GM23338 (cell line): ENCODE data around the gene LCN10. TPM values are rescaled to one million over a fixed set of nuclear protein-coding genes. Genes with fewer than 3 reads are reported as not detected.
A peak's percentile ranks its signal among the peaks of the same experiment; 100 is the strongest.

ENCODE experiments used
- ATAC-seq: fragments of 200-7000 bp; cut with Tn5 transposase; 3 replicates; pipeline ENCODE4 v1.9.1; 2020
- DNase-seq: peaks from one replicate; pipeline ENCODE4 v3.0.0-alpha.2; 2015; ENCODE audit warnings: low spot score
- H2AFZ ChIP-seq: fragments of 200-600 bp; sonication (generic); 2 replicates; pipeline ENCODE4 v1.8.0; 2016; ENCODE audit warnings: antibody characterized with exemption, mild to moderate bottlenecking, moderate library complexity
- H3F3A ChIP-seq: fragments of 200-600 bp; sonication (generic); replicated peaks from 2 replicates; pipeline ENCODE4 v1.8.0; 2017; ENCODE audit warnings: antibody characterized with exemption, mixed run types, low read depth
- H3K27ac ChIP-seq: fragments of 200-600 bp; sonication (generic); 2 replicates; pipeline ENCODE4 v1.6.1; 2016; ENCODE audit warnings: low read depth
- H3K27me3 ChIP-seq: fragments of 200-600 bp; sonication (generic); 2 replicates; pipeline ENCODE4 v1.8.0; 2016; ENCODE audit warnings: mild to moderate bottlenecking, mixed run types, moderate library complexity; ENCODE audit not compliant: insufficient read depth
- H3K36me3 ChIP-seq: fragments of 200-600 bp; sonication (generic); 2 replicates; pipeline ENCODE4 v1.8.0; 2016; ENCODE audit warnings: mild to moderate bottlenecking; ENCODE audit not compliant: insufficient read depth
- H3K4me1 ChIP-seq: fragments of 200-600 bp; sonication (generic); 2 replicates; pipeline ENCODE4 v1.8.0; 2016; ENCODE audit warnings: mild to moderate bottlenecking, moderate library complexity; ENCODE audit not compliant: insufficient read depth
- H3K4me2 ChIP-seq: fragments of 200-600 bp; sonication (generic); 2 replicates; pipeline ENCODE4 v1.7.1; 2017; ENCODE audit warnings: mixed run types
- H3K4me3 ChIP-seq: fragments of 200-600 bp; sonication (generic); 2 replicates; pipeline ENCODE4 v1.6.1; 2016; ENCODE audit warnings: mixed run types
- H3K79me2 ChIP-seq: fragments of 200-600 bp; sonication (generic); replicated peaks from 2 replicates; pipeline ENCODE4 v1.8.0; 2017; ENCODE audit warnings: mild to moderate bottlenecking; ENCODE audit not compliant: insufficient read depth
- H3K9me2 ChIP-seq: fragments of 200-600 bp; sonication (generic); 2 replicates; pipeline ENCODE4 v1.8.0; 2017; ENCODE audit not compliant: insufficient read depth
- H4K20me1 ChIP-seq: fragments of 200-600 bp; sonication (generic); replicated peaks from 2 replicates; pipeline ENCODE4 v1.8.0; 2017; ENCODE audit warnings: mild to moderate bottlenecking; ENCODE audit not compliant: insufficient read depth
- H3K27ac Mint-ChIP-seq: 2 replicates; pipeline ENCODE4 v1.8.0; 2020; ENCODE audit warnings: inconsistent platforms, mild to moderate bottlenecking, moderate library complexity, mixed read lengths
- H3K27me3 Mint-ChIP-seq: 3 replicates; pipeline ENCODE4 v1.8.0; 2022; ENCODE audit warnings: low read depth, mild to moderate bottlenecking, moderate library complexity, mixed read lengths, inconsistent platforms; ENCODE audit not compliant: insufficient read depth, poor library complexity
- H3K36me3 Mint-ChIP-seq: 3 replicates; pipeline ENCODE4 v1.8.0; 2021; ENCODE audit warnings: low read depth, mild to moderate bottlenecking, inconsistent platforms, moderate library complexity, mixed read lengths
- H3K4me1 Mint-ChIP-seq: 3 replicates; pipeline ENCODE4 v1.8.0; 2020; ENCODE audit warnings: mild to moderate bottlenecking, inconsistent platforms, mixed read lengths
- H3K4me3 Mint-ChIP-seq: 3 replicates; pipeline ENCODE4 v1.8.0; 2021; ENCODE audit warnings: moderate library complexity, mild to moderate bottlenecking, inconsistent platforms, mixed read lengths
- H3K9me3 Mint-ChIP-seq: 3 replicates; pipeline ENCODE4 v1.8.0; 2020; ENCODE audit warnings: moderate library complexity, mild to moderate bottlenecking, inconsistent platforms, mixed read lengths
- CREB1 ChIP-seq: fragments of 250-450 bp; sonication (Bioruptor Pico); IDR thresholded peaks from 2 replicates; pipeline ENCODE4 v1.5.0; 2020; ENCODE audit warnings: low read depth, mild to moderate bottlenecking, moderate library complexity
- ETS1 ChIP-seq: IDR thresholded peaks from 2 replicates; pipeline ENCODE4 v1.6.1; 2016; ENCODE audit warnings: antibody characterized with exemption
- EZH2 ChIP-seq: fragments of 200-600 bp; sonication (generic); IDR thresholded peaks from one replicate; pipeline ENCODE4 v1.8.0; 2017; ENCODE audit warnings: antibody characterized with exemption, mild to moderate bottlenecking, low read depth; ENCODE audit not compliant: unreplicated experiment
- EZH2phosphoT487 ChIP-seq: fragments of 200-600 bp; sonication (generic); IDR thresholded peaks from one replicate; pipeline ENCODE4 v1.8.1; 2018; ENCODE audit warnings: antibody characterized with exemption; ENCODE audit not compliant: unreplicated experiment
- JUNB ChIP-seq: IDR thresholded peaks from one replicate; pipeline ENCODE4 v1.6.1; 2016; ENCODE audit warnings: antibody characterized with exemption; ENCODE audit not compliant: unreplicated experiment
- NANOG ChIP-seq: IDR thresholded peaks from 2 replicates; pipeline ENCODE4 v1.6.1; 2016; ENCODE audit warnings: antibody characterized with exemption, borderline replicate concordance
- POLR2AphosphoS5 ChIP-seq: IDR thresholded peaks from 2 replicates; pipeline ENCODE4 v1.6.1; 2016; ENCODE audit warnings: antibody characterized with exemption, low read depth
- STAT1 ChIP-seq: IDR thresholded peaks from one replicate; pipeline ENCODE4 v1.6.1; 2016; ENCODE audit warnings: antibody characterized with exemption; ENCODE audit not compliant: unreplicated experiment
- ZNF114 ChIP-seq: fragments of 250-450 bp; sonication (Bioruptor Pico); IDR thresholded peaks from 2 replicates; pipeline ENCODE4 v1.5.0; 2020; ENCODE audit warnings: mild to moderate bottlenecking, moderate library complexity
- ZNF331 ChIP-seq: fragments of 250-450 bp; sonication (Bioruptor Pico); IDR thresholded peaks from 2 replicates; pipeline ENCODE4 v1.5.0; 2020; ENCODE audit warnings: low read depth, mild to moderate bottlenecking, moderate library complexity
- polyA plus RNA-seq: library from polyadenylated mRNA; unstranded; fragments of >200 nt; fragmentation: Nextera tagmentation; extraction: Ambion mirVana; gene quantifications from 2 replicates; pipeline ENCODE4 v1.2.1, GENCODE V29; 2016
- total RNA-seq: library from RNA; depleted of rRNA; stranded (reverse); fragments of >200 nt; shearing (Covaris generic); gene quantifications from 2 replicates; pipeline ENCODE4 v1.2.3, GENCODE V29; 2014
- TF ChIP-seq, protein P1 (sequence below): fragments of 250-450 bp; sonication (Bioruptor Pico); IDR thresholded peaks from 2 replicates; pipeline ENCODE4 v1.5.0; 2020; ENCODE audit warnings: mild to moderate bottlenecking, moderate library complexity
- TF ChIP-seq, protein P2 (sequence below): IDR thresholded peaks from one replicate; pipeline ENCODE4 v1.6.1; 2018; ENCODE audit warnings: antibody characterized with exemption; ENCODE audit not compliant: unreplicated experiment

Gene LCN10
- total and polyA plus RNA-seq, 2 experiments from 2014 or later = 0.45 to 0.74 TPM

GRCh38 chr9:136774416-136775045 lies 31.8 kb upstream of the LCN10 start (continued):
- TF ChIP-seq POLR2AphosphoS5 = no peak

DNA sequence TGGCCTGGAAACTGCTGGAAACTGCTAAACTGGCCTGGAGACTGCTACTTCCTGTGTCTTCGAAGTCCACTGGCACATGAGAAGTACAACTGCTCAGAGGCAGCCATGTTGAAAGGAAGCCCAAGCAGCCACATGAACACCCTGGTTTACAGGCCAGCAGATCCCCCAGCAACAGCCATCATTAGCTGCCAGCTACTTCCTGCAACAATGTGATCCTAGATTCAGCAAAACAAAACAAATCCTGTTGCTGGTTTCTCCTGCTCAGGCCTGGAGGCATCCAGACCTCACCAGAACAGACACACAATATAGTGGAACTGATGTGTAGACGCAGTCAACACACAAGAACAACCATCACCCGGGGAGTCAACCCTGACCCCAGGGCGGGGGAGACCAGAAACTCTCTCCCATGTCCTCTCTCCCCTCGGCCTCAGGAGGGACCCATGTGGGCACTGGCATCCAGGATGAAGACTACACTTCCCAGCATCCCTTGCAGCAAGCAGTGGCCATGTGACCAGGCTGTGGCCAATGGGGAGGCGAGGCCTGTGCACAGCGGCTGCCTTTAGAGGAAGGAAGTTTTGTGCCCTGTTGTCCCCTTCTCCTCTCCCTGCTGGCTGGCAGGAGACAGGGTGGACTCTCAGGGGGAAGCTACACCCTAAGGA lies 30.8 kb upstream of the LCN10 start:
- Mint-ChIP-seq H3K36me3 (peaks cover 14% of the 10 kb centered on the region), H3K4me1 (peaks cover 12% of the 10 kb centered on the region), H3K4me3 (no peak overlapping the region), H3K27ac (no peak overlapping the region; the same call in 1 of the 2 replicates), H3K9me3 (peaks cover 21% of the 10 kb centered on the region), H3K27me3 (peaks cover 20% of the 10 kb centered on the region)
- Histone ChIP-seq H3K4me1 (no peaks in the 10 kb centered on the region), H3K27me3 (no peaks in the 10 kb centered on the region), H3K36me3 (no peaks in the 10 kb centered on the region; the same call in 1 of the 2 replicates), H3F3A (0 out of 2 replicates have a peak, but pooled peaks cover 7% of the 10 kb centered on the region), H3K9me2 (0 out of 2 replicates have a peak, but pooled peaks cover 4% of the 10 kb centered on the region), H3K79me2 (no peaks in the 10 kb centered on the region), H4K20me1 (no peaks in the 10 kb centered on the region), H3K4me3 (no peak overlapping the region), H2AFZ (peak overlapping the region; percentile 97), H3K4me2 (no peak overlapping the region), H3K27ac (no peak overlapping the region)
- DNase-seq (peak; percentile 89), ATAC-seq (peak; percentile 90)
- 0 out of 2 replicates have a peak, but pooled peaks have one; percentile 31 for TF ChIP-seq POLR2AphosphoS5
- no peak for TF ChIP-seq ZNF331 (CRISPR knock-in tag)
- TF ChIP-seq ZNF114 (CRISPR knock-in tag) = no peak
- no peak for TF ChIP-seq CREB1 (CRISPR knock-in tag)
- TF ChIP-seq JUNB = no peak
- TF ChIP-seq ETS1 = peak; percentile 85
- no peak for TF ChIP-seq EZH2phosphoT487
- no peak for TF ChIP-seq EZH2
- no peak for TF ChIP-seq STAT1
- no peak for TF ChIP-seq NANOG
- TF ChIP-seq, protein P1, sequence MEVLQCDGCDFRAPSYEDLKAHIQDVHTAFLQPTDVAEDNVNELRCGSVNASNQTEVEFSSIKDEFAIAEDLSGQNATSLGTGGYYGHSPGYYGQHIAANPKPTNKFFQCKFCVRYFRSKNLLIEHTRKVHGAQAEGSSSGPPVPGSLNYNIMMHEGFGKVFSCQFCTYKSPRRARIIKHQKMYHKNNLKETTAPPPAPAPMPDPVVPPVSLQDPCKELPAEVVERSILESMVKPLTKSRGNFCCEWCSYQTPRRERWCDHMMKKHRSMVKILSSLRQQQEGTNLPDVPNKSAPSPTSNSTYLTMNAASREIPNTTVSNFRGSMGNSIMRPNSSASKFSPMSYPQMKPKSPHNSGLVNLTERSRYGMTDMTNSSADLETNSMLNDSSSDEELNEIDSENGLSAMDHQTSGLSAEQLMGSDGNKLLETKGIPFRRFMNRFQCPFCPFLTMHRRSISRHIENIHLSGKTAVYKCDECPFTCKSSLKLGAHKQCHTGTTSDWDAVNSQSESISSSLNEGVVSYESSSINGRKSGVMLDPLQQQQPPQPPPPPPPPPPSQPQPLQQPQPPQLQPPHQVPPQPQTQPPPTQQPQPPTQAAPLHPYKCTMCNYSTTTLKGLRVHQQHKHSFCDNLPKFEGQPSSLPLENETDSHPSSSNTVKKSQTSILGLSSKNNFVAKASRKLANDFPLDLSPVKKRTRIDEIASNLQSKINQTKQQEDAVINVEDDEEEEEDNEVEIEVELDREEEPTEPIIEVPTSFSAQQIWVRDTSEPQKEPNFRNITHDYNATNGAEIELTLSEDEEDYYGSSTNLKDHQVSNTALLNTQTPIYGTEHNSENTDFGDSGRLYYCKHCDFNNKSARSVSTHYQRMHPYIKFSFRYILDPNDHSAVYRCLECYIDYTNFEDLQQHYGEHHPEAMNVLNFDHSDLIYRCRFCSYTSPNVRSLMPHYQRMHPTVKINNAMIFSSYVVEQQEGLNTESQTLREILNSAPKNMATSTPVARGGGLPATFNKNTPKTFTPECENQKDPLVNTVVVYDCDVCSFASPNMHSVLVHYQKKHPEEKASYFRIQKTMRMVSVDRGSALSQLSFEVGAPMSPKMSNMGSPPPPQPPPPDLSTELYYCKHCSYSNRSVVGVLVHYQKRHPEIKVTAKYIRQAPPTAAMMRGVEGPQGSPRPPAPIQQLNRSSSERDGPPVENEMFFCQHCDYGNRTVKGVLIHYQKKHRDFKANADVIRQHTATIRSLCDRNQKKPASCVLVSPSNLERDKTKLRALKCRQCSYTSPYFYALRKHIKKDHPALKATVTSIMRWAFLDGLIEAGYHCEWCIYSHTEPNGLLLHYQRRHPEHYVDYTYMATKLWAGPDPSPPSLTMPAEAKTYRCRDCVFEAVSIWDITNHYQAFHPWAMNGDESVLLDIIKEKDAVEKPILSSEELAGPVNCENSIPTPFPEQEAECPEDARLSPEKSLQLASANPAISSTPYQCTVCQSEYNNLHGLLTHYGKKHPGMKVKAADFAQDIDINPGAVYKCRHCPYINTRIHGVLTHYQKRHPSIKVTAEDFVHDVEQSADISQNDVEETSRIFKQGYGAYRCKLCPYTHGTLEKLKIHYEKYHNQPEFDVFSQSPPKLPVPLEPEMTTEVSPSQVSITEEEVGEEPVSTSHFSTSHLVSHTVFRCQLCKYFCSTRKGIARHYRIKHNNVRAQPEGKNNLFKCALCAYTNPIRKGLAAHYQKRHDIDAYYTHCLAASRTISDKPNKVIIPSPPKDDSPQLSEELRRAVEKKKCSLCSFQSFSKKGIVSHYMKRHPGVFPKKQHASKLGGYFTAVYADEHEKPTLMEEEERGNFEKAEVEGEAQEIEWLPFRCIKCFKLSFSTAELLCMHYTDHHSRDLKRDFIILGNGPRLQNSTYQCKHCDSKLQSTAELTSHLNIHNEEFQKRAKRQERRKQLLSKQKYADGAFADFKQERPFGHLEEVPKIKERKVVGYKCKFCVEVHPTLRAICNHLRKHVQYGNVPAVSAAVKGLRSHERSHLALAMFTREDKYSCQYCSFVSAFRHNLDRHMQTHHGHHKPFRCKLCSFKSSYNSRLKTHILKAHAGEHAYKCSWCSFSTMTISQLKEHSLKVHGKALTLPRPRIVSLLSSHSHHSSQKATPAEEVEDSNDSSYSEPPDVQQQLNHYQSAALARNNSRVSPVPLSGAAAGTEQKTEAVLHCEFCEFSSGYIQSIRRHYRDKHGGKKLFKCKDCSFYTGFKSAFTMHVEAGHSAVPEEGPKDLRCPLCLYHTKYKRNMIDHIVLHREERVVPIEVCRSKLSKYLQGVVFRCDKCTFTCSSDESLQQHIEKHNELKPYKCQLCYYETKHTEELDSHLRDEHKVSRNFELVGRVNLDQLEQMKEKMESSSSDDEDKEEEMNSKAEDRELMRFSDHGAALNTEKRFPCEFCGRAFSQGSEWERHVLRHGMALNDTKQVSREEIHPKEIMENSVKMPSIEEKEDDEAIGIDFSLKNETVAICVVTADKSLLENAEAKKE = no peak
- TF ChIP-seq, protein P2, sequence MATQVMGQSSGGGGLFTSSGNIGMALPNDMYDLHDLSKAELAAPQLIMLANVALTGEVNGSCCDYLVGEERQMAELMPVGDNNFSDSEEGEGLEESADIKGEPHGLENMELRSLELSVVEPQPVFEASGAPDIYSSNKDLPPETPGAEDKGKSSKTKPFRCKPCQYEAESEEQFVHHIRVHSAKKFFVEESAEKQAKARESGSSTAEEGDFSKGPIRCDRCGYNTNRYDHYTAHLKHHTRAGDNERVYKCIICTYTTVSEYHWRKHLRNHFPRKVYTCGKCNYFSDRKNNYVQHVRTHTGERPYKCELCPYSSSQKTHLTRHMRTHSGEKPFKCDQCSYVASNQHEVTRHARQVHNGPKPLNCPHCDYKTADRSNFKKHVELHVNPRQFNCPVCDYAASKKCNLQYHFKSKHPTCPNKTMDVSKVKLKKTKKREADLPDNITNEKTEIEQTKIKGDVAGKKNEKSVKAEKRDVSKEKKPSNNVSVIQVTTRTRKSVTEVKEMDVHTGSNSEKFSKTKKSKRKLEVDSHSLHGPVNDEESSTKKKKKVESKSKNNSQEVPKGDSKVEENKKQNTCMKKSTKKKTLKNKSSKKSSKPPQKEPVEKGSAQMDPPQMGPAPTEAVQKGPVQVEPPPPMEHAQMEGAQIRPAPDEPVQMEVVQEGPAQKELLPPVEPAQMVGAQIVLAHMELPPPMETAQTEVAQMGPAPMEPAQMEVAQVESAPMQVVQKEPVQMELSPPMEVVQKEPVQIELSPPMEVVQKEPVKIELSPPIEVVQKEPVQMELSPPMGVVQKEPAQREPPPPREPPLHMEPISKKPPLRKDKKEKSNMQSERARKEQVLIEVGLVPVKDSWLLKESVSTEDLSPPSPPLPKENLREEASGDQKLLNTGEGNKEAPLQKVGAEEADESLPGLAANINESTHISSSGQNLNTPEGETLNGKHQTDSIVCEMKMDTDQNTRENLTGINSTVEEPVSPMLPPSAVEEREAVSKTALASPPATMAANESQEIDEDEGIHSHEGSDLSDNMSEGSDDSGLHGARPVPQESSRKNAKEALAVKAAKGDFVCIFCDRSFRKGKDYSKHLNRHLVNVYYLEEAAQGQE = no peak
